ENCODE results near the gene SHISA6. TPM values are rescaled to one million over a fixed set of nuclear protein-coding genes. Genes with fewer than 3 reads are reported as not detected.

SHISA6 gene
- total RNA-seq, 1 experiment from 2014 or later: not detected

GRCh38 chr17:11349106-11349505 is 108.1 kb downstream of the SHISA6 start:
- no peak for DNase-seq (ENCODE audit: low spot score)

GRCh38 chr17:11351479-11351878 is 110.5 kb downstream of the SHISA6 start:
- DNase-seq (ENCODE audit: low spot score): no peak

DNA sequence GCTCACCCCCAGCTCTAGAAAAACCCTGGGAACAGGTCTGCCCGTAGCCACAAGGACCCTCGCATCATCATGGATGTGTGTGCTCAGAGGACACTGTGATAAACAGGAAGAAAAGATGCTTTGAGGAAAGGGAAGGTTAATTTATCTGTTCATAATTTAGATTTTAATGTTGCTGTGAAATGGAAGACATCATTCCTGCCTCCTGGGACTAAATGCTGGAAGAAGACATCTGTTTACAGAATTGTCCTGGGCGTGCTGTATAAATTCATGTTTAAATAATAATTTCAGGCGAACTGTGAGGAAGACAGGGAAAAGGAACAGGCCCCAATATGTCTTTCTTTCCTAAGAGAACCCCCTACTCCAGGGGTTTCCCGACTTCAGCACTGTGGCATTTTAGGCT is 112.6 kb downstream of the SHISA6 start:
- no peak for DNase-seq (ENCODE audit: low spot score)

DNA sequence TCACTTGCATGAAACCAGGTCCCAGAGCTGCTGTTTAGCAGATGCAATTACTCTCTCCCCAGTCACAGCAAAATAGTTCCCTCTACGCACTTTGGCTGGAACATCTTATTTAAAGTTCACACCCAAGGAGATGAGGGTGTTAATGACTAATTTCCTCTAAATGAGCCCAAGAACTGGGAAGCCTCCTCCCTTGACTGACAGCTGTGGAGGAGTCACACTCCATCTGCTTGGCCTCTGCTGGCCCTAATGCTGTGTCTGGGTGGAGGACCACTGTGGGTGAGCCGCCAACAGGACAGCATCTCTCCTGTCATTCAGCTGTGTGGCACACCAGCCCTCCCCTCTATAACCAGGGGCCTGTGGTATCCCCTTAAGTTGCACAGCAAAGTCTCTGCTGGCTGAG is 115.4 kb downstream of the SHISA6 start:
- DNase-seq (ENCODE audit: low spot score): no peak

- no peak for DNase-seq (ENCODE audit: low spot score)
Observed at GRCh38 chr17:11363565-11364117, 122.6 kb downstream of the SHISA6 start.

- DNase-seq (ENCODE audit: low spot score): no peak
Observed at GRCh38 chr17:11366272-11366850, 125.3 kb downstream of the SHISA6 start.

DNA sequence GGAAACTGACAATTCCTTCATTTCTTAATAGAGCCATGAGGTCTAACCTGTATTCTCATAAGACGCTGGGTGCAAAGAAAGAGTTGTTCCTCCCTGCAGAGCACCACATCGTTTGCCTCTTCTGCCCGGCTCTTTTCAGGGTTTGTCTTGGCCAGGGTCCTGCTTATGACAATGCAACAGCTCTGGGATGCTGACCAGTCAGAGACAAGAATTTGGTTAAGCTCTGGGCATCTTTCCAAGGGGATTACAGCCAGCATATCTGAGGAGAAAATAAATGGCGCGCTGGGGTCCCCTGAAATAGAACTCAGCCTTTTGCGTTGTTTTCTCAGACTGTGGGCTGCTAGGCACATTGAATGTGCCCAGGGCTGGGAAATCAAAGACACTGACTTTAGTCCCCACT is 128.6 kb downstream of the SHISA6 start:
- no peak for DNase-seq (ENCODE audit: low spot score)

GRCh38 chr17:11372692-11373091 is 131.7 kb downstream of the SHISA6 start:
- DNase-seq (ENCODE audit: low spot score): no peak

DNA sequence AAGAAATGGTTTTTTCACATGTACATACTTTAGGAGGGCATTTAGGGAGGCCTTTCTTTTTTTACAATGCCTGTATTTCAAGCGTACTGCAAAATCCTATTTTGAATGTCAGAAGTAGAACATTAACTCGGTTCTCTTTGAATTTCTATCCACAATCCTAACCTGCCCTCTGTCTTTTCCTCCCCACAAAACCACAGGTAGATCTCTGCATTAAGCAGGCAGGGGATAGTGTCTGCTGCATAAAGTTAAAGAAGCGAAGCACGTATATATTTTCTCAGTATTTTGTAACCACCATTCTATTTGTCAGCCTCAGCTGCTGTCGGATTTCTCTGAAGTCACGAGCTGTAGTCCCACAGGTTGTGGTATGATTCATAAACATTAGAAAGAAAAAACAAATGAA is 137.5 kb downstream of the SHISA6 start:
- no peak for DNase-seq (ENCODE audit: low spot score)

- no peak for DNase-seq (ENCODE audit: low spot score)
Observed at GRCh38 chr17:11380761-11381160, 139.7 kb downstream of the SHISA6 start.

DNA sequence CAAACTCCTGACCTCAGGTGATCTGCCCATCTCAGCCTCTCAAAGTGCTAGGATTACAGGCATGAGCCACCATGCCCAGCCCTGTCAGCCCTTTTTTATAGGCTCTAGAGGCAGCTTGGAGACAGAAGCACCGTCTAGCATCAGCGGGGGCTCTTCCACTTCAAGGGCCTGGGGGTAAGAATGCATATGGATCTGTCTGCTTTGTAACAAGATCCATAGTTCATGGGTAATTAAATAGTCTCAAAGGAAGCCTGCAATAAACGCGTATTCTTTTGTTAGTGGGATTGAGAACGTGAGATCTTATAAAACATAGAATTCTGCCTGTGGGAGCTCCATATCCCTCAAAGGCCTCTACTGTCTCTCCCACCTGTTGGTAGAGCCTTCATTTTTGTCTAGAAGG is 142.1 kb downstream of the SHISA6 start:
- DNase-seq (ENCODE audit: low spot score): no peak

GRCh38 chr17:11384131-11384530 is 143.1 kb downstream of the SHISA6 start:
- no peak for DNase-seq (ENCODE audit: low spot score)

- DNase-seq (ENCODE audit: low spot score): no peak
Observed at GRCh38 chr17:11387610-11388009, 146.6 kb downstream of the SHISA6 start.

- DNase-seq (ENCODE audit: low spot score): no peak
Observed at GRCh38 chr17:11388054-11388453, 147.0 kb downstream of the SHISA6 start.

DNA sequence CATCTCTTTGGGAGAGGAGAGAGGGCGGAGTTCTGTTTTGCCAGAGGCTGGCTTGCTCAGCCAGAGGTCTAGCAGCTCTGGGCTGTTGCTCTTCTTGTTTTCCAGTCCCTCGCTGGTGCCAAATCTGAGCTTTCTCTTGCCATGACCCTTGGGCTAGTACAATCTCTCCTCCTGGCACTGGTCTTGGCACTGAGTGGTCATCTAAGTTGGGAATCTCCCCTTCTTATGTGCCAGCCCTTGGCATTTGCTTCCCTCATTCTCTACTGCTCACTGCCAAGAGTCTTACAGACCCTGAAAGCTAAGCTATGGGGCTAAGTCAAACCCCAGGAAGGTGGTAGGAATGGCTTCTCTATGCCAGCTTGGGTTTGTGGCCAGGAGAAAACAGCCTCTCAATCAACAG is 148.6 kb downstream of the SHISA6 start:
- DNase-seq (ENCODE audit: low spot score): no peak

GRCh38 chr17:11391134-11391533 is 150.1 kb downstream of the SHISA6 start:
- DNase-seq (ENCODE audit: low spot score): no peak

- no peak for DNase-seq (ENCODE audit: low spot score)
Observed at GRCh38 chr17:11404431-11405276, 163.6 kb downstream of the SHISA6 start.

GRCh38 chr17:11406716-11407115 is 165.7 kb downstream of the SHISA6 start:
- no peak for DNase-seq (ENCODE audit: low spot score)

DNA sequence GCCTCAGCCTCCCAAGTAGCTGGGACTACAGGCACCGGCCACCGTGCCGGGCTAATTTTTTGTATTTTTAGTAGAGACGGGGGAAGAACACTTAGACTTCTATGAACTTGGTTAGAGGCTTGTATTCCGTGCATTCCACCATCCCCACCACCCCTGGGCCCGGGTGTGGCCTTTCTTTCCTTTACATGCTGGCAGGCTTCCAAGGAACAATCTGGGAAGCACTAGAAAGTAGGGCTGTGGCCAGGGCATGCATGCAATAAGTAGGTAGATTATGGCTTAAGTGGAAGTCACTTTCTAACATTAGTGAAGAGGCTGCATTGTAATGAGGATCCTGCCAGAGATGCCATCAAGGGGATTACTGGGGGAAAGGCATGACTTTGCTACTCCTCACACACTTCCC is 171.6 kb downstream of the SHISA6 start:
- no peak for DNase-seq (ENCODE audit: low spot score)

DNA sequence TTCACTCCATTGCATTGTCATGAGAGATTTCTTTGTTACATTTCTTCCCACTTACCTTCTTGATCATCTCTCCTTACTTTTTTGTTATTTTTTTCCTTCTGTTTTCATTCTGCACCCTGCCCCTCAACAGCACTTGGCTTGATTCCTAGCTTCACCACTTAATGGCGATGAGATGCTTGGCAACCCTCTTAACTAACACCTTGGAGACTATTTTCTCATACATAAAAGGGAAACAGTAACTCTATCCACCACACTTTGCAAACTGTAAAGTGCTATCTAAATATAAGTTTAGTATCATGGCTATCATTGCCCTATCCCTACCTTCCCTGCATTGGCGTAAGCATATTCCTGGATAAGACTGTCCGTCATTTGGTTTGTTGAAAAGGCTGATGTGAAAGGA is 177.3 kb downstream of the SHISA6 start:
- DNase-seq (ENCODE audit: low spot score): no peak

GRCh38 chr17:11430751-11431150 is 189.7 kb downstream of the SHISA6 start:
- no peak for DNase-seq (ENCODE audit: low spot score)

DNA sequence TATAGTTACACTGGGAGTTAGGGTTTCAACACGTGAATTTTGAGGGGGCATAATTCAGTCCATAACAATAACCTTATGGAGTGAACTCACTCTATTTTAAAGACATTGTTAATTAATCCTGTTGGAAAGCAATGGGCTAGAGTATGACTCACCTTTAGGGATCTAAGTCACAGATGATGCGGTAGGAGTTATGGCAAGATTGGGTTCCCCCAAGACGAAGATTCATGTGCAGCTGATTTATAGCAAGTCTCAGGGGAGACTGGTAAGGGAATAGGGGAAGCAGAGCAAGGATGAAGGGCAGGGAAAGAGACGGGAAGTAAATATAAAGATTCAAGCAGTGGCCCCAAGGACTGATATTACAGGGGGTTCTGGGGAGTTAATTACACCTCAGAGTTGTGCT is 197.7 kb downstream of the SHISA6 start:
- DNase-seq (ENCODE audit: low spot score): no peak

DNA sequence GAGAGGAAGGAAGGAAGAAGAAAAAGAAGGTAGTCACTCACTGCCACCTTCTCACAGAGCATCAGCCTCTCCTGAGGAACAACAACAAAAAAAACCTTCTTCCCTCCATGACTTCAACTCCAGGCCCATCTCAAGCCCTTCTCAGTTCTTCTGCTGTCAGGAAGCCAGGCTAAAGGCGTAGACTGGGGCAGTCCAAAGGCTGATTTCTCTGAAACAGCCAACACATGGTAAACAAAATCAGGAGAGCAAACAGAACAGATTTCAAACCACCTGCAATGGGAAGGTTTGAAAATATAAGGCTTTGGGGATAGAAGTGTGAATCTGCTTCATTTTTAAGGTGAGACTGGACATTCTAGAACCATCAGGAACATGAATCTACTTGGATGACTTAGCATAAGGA is 200.0 kb downstream of the SHISA6 start:
- DNase-seq (ENCODE audit: low spot score): no peak

Measured in A172 (cell line).